Measurements from ENCODE around the gene PRKCZ.
"Not testable (repeated sequence)": the region's sequence is repeated elsewhere in the genome, so short reads cannot be mapped to it uniquely, and the experiment has no call there.

Gene PRKCZ

GRCh38 chr1:2090216-2090890 lies 40.1 kb downstream of the PRKCZ start:
- no peak for ATAC-seq

GRCh38 chr1:2091611-2092604 lies 41.7 kb downstream of the PRKCZ start:
- no peak for ATAC-seq

DNA sequence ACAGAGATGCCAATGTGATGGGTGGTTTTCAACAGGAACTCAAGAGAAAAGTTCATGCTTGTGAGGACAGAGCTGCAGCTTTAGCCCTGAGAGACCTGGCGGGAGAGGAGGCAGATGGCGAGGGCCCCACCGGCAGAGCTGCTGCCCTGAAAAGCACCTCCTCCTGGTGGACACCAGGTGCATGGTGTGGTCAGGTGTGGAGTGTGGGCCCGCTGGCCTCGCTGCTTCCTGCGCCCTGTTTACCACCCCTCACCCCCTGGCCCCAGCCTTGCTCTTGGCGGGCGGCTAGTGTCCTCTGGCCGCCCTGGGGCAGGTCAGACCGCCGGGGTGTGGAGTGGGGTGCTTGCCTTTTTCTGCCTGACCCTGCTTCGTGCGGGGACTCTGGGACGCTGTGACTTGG lies 42.8 kb downstream of the PRKCZ start:
- ATAC-seq = no peak

GRCh38 chr1:2093636-2094035 lies 43.4 kb downstream of the PRKCZ start:
- ATAC-seq = no peak

GRCh38 chr1:2094269-2095158 lies 44.3 kb downstream of the PRKCZ start:
- ATAC-seq = not testable (repeated sequence)

GRCh38 chr1:2095394-2095793 lies 45.2 kb downstream of the PRKCZ start:
- ATAC-seq = no peak

GRCh38 chr1:2095981-2096736 lies 45.9 kb downstream of the PRKCZ start:
- ATAC-seq = no peak

DNA sequence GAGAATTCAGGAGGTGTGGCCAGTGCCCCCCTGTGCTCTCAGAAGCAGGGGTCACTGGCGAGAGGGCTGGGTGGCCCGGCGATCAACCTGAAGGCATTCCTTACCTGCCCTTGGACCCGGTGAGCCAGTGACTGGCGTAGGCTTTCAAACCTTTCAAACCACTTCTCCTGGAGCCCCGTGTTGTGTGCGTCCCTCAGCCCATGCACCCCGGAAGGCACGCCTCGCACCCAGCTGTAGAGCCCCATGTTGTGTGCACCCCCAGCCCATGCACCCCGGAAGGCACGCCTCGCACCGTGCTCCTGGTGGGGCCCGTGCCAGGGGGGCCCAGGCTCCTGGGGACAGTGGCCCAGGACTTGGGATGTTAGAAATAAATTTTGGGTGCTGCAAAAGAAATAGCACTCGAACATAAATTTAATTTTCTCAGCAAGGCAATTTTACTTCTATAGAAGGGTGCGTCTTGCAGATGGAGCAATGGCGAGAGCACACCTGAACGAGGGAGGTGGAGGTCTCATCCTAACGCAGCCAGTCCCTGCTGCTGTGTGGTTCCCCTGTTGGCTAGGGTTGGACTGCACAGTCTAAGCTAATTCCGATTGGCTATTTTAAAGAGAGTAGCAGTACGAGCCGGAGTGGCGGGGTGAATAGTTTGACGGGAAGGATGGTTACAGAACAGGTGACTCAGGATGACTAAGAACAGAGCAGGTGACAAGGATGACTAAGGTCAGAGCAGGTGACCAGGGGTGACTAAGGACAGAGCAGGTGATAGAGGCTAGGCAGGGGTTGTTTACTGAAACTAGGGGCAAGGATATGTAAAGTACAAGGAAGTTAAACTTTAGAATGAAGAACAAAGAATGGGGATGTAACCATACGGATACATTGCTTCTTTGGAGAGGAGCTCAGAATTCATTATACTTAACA lies 47.4 kb downstream of the PRKCZ start:
- no peak for ATAC-seq

GRCh38 chr1:2098301-2098698 lies 48.1 kb downstream of the PRKCZ start:
- no peak for ATAC-seq

GRCh38 chr1:2098839-2099785 lies 48.9 kb downstream of the PRKCZ start:
- ATAC-seq = no peak

- ATAC-seq = no peak
Measured at GRCh38 chr1:2099886-2100779, 49.9 kb downstream of the PRKCZ start.

- no peak for ATAC-seq
Measured at GRCh38 chr1:2100780-2101108, 50.5 kb downstream of the PRKCZ start.

- ATAC-seq = no peak
Measured at GRCh38 chr1:2101531-2101930, 51.3 kb downstream of the PRKCZ start.

DNA sequence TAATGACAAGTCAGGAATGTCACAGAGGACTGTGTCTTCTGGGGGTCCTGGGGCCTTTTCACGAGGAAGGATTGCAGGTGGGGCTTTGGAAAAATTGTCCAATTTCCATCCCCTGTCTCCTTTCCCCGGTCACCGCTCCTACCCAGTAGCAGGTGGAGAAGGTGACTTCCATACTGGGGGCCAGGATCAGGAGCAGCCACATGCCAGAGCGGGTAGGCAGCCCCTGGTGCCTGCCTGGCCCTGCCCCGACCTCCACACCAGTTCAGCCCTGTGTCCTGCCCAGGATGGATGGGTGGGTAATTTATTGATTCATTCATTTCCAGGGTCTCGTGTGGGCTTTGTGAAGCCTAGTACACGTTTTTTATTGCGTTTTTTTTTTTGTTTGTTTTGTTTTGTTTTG lies 51.7 kb downstream of the PRKCZ start:
- ATAC-seq = no peak

- ATAC-seq = no peak
Measured at GRCh38 chr1:2102753-2103152, 52.5 kb downstream of the PRKCZ start.

DNA sequence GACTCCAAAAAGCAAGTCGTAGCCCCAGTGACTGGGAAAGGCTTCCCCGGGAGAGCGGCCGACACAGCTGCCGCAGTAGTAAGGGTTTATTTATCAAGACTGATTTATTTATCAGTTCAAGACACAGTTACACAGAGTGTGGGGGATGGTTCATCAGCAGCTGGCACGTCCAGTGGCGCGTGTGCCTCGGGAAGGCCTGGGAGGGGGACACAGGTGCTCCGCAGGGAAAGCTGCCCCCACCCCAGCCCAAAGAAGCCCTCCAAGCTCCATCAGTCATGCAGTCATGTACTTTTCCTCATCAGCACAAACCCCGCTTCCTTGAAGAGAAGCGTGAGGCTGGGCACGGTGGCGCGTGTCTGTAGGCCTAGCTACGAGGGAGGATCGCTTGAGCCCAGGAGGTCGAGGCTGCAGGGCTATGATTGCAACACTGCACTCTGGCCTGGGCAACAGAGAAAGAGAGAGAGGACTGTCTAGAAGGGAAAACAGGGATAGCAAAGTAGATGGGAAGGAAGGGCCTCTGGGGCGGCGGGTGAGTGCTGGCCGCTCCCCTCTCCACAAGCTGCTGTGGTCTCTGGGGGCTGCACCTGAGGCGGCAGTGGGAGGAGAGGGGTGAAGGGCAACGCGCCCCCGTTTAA lies 53.2 kb downstream of the PRKCZ start:
- ATAC-seq = no peak

- ATAC-seq = no peak
Measured at GRCh38 chr1:2103901-2104590, 53.8 kb downstream of the PRKCZ start.
